RCC 7860 (cell line): Measurements from ENCODE around the gene NEK7.
A peak's percentile ranks its signal among the peaks of the same experiment; 100 is the strongest.

Experiments used
- DNase-seq: peaks from one replicate; pipeline ENCODE4 v3.0.0-alpha.2; 2015; ENCODE audit warnings: low spot score
- FAIRE-seq: peaks from 2 replicates; lab custom pipeline; 2012; peaks lifted over from hg19 to GRCh38; lab: Jason Lieb, UNC

Gene NEK7

DNA sequence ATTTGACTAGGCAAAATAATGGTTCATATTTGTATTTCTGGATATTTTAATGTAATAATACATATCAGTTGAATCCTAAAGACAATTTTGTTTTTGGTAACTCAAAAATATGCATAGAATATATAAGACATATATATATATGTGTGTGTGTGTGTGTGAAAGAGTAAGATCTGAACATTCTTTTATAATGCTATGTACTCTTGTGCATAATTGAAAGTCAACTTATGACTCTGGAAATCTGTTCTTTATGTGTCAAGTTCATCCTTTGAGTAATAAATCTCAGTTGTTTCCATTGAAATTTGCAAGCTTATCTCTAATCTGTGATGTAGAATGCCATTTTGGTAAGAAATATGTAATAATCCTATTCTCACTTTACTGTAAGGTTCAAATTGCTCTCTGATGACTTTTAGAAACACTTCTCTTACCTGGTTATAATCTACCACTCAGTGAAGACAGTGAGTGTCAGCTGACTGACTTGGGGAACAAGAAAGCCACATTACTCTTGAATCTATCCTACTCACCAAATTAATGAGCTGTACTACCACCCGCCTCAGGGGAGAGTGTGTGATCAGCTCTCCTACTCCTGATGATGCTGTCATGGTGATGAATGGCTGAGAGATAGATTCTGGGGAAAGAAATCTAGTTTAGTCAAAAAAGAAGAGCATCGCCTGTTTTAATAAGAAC is 15.0 kb upstream of the NEK7 start:
- no peak for FAIRE-seq
- DNase-seq = no peak

DNA sequence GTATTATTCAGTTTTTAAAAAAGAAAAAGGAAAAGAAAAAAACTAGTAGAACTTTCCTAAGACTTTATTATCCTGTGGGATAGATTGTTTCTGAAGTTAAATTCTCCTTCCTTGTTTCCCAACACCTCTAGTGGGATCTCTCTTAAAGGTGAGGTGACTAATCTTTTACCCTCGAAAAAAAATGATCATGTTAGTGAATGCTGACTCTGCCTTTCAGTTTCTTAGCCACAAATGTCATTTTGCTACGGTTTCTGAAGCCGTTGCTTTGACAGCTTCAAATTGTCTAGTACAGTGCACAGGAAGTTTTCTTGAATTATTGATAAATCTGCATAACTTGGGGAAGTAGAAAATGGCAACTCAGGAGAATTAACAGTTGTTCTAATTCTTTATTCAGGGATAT is 13.0 kb upstream of the NEK7 start:
- DNase-seq (no peak), FAIRE-seq (no peak)

DNA sequence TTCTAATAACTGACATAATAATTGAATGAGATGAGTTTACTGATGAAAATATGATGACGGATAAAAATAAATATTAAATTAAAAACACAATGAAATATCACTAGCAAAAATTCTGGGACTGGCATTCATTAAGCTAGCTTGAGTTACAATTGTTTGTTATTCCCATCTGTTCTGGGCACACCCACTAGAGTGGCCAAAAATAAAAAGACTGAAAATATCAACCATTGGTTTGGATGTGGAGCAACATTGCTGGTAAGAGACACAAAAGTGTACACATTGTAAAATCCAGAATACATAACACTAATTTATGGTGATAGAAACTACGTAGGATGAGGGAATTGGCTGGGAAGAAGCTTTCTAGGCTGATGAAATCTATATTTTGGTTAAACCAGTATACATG is 9.6 kb upstream of the NEK7 start:
- DNase-seq (no peak), FAIRE-seq (no peak)

DNA sequence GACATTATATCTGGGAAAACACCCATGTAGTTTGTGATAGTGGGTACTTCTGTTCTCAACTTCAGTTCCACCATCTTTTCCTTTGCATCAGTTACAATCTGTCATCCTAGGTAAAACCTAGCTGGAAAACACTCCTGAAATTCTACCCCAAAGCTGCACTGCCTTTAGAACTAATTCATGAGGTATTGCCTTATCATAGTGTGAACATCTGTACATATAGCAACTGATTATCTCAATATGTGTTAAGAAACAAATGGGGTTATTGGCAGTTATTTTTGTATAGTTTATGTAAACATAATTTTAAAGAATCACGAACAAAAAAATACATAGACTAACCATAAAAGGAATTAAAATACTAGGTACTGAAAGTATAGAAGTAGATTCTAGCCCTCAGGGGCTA is 6.4 kb upstream of the NEK7 start:
- no peak for FAIRE-seq
- DNase-seq = no peak

DNA sequence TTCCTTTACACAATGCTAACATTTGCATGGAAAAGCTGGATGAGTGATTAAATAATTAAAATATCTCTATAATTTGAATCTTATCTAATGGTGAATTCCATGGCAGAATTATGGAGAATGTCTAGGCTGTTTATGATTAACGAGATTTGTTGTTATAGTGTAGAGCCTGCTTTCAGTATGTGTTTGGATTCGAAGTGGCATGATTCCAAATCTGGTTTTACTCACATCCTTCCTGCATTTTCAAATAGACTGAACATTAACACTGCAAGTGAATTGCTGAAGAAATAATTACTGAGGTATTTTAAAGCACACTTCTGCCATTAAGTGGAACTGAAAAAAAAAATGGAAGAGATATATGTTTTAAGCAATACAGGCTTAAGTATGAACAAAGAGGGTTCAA is 5.1 kb upstream of the NEK7 start:
- no peak for FAIRE-seq
- no peak for DNase-seq

DNA sequence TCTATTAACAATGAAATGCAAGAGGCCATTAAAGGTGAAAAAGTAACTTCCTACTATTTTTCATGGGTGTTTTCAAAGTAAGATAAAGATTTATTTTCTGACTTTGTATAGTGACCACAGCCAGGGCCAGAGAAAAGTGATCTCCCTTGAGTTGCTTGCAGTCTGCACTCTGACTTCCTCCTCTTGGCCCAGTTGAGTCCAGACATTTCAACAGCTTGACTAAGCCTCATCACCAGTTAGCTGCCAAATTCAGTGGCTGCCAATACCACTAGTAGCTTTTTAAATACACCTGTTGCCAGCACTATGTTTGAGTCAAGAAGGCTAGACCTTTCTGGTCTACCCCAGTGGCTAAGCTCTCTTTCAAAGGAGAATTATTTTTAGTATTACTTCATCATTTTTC is 3.7 kb upstream of the NEK7 start:
- DNase-seq = no peak
- no peak for FAIRE-seq

DNA sequence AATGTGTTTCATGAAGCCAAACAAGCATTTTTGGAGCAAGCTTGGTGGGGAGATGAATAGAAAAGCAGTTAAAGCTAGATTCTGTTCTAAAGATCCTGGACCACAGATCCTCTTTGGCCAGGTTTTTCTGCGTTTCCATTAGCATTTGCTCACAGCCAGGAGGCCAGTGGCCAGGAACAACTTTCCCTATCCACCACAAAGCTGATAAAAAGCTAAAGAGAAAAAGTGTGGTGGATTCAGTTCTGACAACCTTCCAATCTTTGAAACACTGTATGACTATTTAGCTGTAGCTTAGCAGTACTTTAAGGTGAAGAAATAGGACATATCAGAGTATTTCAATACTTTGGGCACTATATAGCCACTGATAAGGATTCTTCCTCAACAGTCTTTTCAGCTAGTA is 3.0 kb upstream of the NEK7 start:
- DNase-seq (no peak), FAIRE-seq (no peak)

DNA sequence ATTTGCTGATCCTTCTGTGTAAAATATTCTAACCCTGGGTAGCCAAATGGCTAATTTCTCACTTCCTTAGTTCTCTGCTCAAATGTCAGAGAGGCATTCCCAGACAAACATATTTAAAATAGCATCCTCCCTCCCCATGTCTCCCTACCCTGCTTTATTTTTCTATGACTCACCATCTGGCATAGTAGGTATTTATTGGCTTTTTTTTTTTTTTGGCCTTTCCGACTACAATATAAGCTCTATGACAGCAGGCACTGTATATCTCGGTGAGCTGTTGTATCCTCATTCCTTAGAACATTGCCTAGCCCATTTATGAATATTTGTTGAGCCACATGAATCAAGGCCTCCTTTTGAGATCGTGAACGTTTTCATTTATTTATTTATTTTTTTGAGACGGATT is 1.5 kb upstream of the NEK7 start:
- FAIRE-seq (no peak), DNase-seq (no peak)

DNA sequence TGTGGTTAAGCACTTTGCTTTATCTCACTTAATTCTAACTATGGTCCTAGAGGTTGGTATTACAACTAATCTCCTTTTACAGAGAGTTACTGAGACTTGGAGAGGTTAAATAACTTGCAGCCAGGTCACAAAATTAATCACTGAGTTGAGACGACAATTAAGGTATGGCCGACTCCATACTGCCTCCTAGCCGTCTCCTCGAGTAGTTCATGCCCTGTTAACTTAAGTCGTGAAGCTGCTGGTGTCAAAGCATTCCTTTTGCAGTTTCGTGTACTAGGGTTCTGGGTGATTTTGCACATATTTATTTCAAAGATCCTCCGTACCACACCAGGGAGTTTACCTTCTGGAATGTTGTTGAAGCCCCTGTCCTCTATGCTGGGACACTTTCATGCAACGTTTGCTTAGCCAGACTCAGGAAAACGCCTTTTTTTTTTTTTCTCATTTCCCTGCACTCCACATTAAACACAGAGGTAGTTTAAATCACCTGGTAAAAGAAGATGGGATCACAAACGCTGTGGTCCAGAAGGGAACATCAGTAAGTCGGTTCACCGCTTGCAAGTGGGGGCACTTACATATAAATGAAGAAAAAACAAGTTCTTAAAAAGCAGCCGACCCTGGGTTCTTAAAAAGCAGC is 570 bp upstream of the NEK7 start:
- DNase-seq (peak; percentile 51), FAIRE-seq (no peak)

DNA sequence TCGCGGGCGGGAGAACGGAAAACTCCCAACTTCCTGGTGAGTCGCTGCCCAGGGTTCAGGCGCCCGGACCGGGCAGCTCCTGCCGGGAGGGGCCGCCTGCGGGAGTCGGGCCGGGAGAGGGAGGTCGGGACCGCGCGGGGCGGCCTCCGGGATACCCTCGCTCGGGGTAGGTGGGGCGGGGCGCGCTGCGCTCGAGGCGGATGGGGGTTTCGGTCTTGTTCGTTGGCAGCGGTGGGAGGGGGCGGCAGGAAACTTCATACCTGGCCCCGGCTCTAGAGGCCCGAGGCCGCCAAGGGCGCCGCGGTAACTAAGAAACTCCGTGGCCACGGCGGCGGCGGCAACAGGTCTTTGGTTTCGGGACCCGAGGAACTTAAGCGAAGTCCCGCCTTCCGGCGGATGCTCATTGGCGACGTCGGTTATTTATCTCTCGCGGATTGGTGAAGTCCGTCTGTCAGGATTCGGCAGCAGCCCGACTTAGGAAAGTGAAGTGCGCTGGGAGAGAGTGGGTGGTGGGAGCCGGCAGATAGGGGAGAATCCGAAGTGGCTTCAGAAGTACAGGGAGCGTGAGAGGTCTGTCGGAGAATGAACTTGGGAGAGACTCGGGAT is 546 bp downstream of the NEK7 start:
- DNase-seq (peak; percentile 79), FAIRE-seq (peak; percentile 35)

DNA sequence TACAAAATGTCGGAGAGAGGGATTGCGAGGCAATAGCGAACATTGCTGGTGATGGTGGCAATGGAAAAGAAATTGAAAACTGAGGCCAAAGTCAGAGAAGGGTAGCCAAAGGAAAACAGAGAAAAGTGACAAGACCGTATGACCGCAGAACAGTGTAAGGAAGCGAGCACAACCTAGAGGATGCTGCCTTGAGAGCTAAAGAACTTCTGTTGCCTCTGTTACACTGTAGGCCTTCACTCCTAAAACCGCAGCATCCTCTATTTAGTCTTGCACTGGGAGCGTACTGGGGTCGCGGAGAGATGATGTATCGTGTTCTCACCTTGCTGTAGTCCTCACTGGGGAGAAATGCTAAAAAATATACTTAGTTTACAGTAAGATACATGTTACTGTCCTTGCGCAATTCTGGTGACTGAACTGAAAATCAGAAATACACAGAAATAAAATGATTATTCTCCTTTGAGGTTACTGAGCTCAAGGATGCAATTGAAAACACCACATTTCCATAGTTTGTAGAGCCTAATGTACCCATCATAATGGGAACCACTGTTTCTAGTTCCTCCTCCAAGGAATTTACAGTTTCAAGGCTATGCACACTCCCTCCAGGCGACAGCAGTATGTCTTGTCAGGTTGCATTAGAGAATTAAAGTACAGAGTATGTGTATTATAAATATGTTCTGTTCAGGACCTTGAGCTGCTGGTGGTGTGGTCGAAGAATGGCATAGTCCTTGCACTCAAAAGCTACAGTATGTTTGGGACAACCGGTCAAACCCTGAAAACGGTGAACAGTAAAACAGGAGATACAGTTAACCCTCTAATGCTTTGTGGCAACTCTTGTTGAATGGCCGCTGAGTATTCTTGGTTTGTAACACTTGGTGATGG is 1.3 kb downstream of the NEK7 start:
- FAIRE-seq (no peak), DNase-seq (peak; percentile 37)

DNA sequence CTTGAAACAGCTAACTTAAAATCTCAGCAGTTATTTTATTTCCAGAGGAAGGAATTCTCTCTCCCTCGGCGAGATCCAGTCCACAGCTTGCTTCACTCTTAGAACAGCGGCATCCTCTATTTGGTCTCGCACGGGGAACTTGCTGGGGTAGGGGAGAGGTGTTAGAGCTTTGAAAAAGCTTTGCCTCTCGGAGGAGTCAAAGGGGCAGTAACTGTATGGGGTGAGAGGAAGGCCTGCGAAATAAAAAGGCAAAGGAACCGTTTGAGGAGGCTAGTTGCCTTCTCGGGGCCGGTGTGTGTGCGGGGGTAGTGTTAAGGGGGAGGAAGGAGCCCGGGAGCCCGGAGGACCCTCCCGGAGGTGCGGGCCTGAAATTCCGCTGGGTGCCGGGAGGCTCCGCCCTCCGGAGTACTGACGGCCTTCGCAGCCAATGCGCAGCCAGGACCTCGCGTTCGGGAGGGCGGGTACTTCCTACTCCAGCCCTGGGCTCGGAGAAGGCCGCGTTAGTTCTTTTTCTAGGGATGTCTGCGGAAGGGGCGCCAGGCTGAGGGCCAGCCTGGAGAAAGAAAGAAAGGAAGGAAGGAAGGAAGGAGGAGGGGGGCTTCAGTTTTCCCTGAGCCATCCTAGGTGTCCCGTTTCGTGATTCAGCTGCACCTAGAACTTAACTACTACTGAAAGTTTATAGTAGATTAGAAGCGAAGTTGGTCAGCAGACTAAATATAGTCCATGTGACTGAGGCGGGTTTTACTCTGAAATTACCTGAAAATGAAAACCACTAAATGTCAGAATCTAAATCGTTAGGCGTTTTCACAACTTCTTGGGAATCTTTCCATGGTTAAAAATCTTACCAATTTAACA is 2.2 kb downstream of the NEK7 start:
- DNase-seq (peak; percentile 82), FAIRE-seq (peak; percentile 22)

DNA sequence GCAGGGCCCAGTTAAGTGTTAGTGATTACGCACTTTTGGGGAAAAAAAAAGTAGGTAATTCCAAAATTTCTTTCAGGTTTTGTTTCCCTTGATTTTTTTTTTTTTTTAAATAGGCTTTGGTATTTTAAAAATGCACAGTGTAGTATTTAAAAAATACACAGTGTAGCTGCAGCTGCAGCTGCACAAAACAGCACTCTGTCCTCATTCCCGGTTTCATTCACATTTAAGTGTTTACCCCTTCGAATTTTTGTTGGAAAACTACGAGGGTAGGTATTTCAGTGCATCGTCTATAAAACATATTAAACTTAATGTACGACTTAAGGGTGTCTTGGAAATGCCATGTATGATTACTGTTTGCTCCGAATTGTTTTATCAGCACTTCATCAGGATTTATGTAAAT is 3.4 kb downstream of the NEK7 start:
- DNase-seq (no peak), FAIRE-seq (no peak)

DNA sequence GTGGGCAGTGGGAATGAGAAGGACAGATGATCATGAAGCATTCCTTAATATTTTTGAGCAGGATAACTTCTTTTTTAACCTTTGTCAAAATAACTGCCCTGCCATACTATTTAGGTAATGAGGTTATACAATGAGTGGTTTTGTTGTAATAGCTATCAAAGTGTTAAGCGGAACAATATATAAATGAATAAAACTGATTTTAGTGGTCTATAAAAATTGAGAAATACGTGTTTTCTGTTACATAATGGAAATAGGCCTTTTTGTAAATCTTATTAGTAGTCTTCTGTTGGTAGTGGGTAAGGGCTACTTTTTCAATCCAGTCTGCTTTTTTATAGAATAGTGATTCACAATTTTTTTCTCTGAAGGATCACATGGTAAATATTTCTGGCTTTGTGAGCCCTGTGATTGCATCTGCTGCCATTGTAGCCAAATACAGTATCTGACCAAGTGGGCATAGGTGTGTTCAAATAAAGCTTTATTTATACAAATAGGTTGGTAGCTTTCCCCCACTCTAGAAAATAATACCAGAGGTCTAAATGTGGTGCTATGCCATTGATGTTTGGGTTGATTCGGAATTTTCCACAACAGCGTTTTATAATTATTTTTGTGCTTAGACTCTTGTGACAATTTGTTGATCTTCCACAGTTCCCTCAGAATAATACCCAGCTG is 4.3 kb downstream of the NEK7 start:
- FAIRE-seq = no peak
- DNase-seq = no peak

DNA sequence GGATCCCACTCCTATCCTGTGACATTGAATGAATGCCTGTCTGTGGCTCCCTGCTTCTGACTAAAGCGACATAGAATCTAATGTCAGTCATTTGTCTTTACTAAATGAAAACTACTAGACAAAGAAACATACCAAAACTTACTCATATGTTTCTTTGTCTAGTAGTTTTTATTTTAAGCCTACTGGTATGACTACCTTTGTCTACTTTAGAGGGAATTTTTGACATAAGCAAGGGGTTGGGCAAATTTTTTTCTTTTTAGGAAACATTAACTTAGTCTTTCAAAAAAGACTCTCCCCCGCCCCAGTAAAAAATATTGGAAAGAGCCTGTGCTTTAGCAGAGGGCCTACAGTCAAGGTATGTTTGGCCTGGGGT is 4.9 kb downstream of the NEK7 start:
- DNase-seq = no peak
- FAIRE-seq = no peak

DNA sequence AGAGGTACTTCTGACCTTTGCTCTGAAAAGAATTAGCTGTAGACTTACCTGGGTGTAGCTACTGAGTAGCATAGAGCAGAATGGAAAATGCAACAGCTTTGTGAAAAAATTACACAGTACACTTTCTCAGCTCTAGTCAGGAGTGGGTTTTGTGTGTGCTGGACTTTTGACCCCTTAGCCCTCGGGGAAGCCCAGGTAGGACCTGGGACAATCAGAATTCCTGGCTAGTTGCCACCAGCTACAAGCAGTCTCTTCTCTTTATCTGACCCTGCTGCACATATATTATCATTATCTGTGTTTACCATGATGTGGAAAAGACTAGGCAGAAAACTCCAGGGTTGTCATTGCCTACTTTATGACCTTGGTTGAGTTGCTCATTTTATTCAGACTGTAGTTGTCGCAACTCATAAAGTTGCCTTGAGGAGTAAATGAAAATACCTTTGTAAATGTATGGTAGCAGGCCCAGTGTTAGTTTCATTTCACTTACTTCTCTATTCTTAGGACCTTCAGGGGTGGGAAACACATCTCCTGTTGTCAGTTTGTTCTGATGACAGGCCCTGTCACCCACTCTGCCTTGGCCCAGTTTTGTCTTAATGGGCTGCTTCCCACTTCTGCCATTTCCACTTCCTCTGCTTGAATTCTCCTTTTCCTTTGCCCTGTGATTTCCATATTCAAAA is 5.4 kb downstream of the NEK7 start:
- no peak for DNase-seq
- FAIRE-seq = no peak

DNA sequence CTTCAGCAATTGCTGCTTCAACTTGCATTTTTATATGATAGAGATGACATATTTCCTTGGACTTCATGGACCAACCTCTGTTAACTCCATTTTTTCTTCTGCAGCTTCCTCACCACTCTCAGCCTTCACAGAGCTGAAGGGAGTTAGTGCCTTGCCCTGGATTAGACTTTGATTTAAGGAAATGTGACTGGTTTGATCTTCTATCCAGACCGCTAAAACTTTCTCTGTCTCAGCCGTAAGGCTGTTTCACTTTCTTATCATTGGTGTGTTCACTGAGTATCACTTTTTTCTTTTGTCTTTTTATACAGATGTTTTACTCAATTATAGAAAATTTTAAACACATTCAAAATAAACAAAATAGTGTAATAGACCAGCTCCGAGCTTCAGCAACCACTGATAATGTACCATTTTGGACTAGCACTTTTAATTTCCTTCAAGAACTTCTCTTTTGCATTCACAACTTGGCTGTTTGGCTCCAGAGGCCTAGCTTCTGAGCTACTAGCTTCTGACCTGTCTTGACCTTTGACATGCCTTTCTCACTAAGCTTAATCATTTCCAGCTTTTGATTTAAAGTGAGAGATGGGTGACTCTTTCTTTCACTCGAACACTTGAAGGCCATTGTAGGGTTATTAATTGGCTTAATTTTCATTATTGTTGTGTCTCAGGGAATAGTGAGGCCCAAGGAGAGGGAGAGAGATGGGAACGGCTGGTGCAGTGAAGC is 9.3 kb downstream of the NEK7 start:
- DNase-seq (peak; percentile 30), FAIRE-seq (peak; percentile 29)

DNA sequence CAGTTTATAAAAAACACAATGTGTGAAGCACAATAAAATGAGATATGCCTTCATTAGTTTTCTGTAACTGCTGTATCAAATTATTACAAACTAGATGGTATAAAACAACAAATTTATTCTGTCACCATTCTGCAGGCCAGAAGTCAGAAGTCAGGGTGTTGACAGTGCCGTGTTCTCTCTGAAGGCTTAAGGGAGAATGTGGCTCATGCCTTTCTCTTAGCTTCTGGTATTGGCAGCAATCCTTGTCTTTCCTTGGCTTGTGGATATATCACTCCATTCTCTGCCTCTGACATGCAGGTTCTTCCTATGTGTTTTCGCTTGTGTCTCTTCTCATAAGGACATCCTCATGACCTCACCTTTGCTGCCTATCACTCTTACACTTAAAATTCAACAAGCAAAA is 10.1 kb downstream of the NEK7 start:
- DNase-seq = no peak
- no peak for FAIRE-seq

DNA sequence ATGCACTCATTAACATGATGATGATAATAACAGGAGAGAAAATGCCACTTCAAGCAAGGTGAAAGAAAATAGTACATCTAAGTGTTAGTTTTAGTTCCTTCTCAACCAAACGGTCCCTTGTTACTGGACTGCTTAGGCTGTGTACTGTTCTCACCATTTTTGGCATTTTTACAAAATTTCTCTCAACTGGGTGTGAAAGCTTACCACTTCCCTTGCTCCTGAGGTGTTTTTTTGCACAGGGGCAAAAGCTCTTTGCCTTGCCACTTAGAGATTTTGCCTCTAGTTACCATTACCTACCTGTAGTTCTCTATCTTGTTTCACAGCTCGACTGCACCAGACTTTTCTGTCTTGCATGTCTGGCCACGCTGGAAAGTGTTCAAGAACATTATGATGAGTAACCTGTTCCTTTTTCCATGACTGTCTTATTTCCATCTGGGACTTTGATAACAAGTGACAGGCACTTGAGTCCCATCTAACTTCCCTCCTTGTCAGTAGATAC is 10.7 kb downstream of the NEK7 start:
- DNase-seq (peak; percentile 62), FAIRE-seq (peak; percentile 68)
